ENCODE results near the gene NEK4. TPM values are rescaled to one million over a fixed set of nuclear protein-coding genes. Genes with fewer than 3 reads are reported as not detected.

The NEK4 gene
- total RNA-seq, 1 donor from 2014 or later, result 52.3 TPM

- no peaks in the 10 kb centered on the region for H3K4me1 Mint-ChIP-seq
- H3K27ac Mint-ChIP-seq (ENCODE audit: unreplicated experiment), result no peak overlapping the region
- no peaks in the 10 kb centered on the region for H3K9me3 Mint-ChIP-seq
- DNase-seq (ENCODE audit: low read depth, low spot score), result no peak
- H3K4me3 Mint-ChIP-seq, result no peak overlapping the region
- H3K27me3 Mint-ChIP-seq (ENCODE audit: low read depth), result no peaks in the 10 kb centered on the region
- no peak for TF ChIP-seq CTCF (conservative IDR thresholded peaks at IDR 0.05)
- no peaks in the 10 kb centered on the region for H3K36me3 Mint-ChIP-seq (ENCODE audit: low read depth)
Observed at GRCh38 chr3:52809149-52809548, 38.4 kb upstream of the NEK4 start.

GRCh38 chr3:52805270-52806039 is 34.7 kb upstream of the NEK4 start:
- Mint-ChIP-seq H3K9me3 (no peaks in the 10 kb centered on the region), H3K4me1 (no peaks in the 10 kb centered on the region), H3K4me3 (no peak overlapping the region), H3K27ac (ENCODE audit: unreplicated experiment) (peak overlapping the region; percentile 81), H3K36me3 (ENCODE audit: low read depth) (no peaks in the 10 kb centered on the region), H3K27me3 (ENCODE audit: low read depth) (no peaks in the 10 kb centered on the region)
- no peak for DNase-seq (ENCODE audit: low read depth, low spot score)
- TF ChIP-seq CTCF (conservative IDR thresholded peaks at IDR 0.05), result no peak

GRCh38 chr3:52801839-52802238 is 31.1 kb upstream of the NEK4 start:
- no peaks in the 10 kb centered on the region for H3K9me3 Mint-ChIP-seq
- no peaks in the 10 kb centered on the region for H3K27me3 Mint-ChIP-seq (ENCODE audit: low read depth)
- TF ChIP-seq CTCF (conservative IDR thresholded peaks at IDR 0.05), result no peak
- DNase-seq (ENCODE audit: low read depth, low spot score), result no peak
- H3K27ac Mint-ChIP-seq (ENCODE audit: unreplicated experiment), result no peak overlapping the region
- H3K4me3 Mint-ChIP-seq, result no peak overlapping the region
- H3K36me3 Mint-ChIP-seq (ENCODE audit: low read depth), result no peaks in the 10 kb centered on the region
- no peaks in the 10 kb centered on the region for H3K4me1 Mint-ChIP-seq

GRCh38 chr3:52800079-52800478 is 29.3 kb upstream of the NEK4 start:
- Mint-ChIP-seq H3K9me3 (no peaks in the 10 kb centered on the region), H3K36me3 (ENCODE audit: low read depth) (no peaks in the 10 kb centered on the region), H3K27ac (ENCODE audit: unreplicated experiment) (peak overlapping the region; percentile 35), H3K4me1 (no peaks in the 10 kb centered on the region), H3K27me3 (ENCODE audit: low read depth) (no peaks in the 10 kb centered on the region), H3K4me3 (no peak overlapping the region)
- DNase-seq (ENCODE audit: low read depth, low spot score), result no peak
- no peak for TF ChIP-seq CTCF (conservative IDR thresholded peaks at IDR 0.05)

- Mint-ChIP-seq H3K9me3 (no peaks in the 10 kb centered on the region), H3K27ac (ENCODE audit: unreplicated experiment) (no peak overlapping the region), H3K27me3 (ENCODE audit: low read depth) (no peaks in the 10 kb centered on the region), H3K4me1 (peaks cover 10% of the 10 kb centered on the region), H3K36me3 (ENCODE audit: low read depth) (no peaks in the 10 kb centered on the region), H3K4me3 (no peak overlapping the region)
- peak; percentile 61 for TF ChIP-seq CTCF (conservative IDR thresholded peaks at IDR 0.05)
- peak; percentile 18 for DNase-seq (ENCODE audit: low read depth, low spot score)
Observed at GRCh38 chr3:52798978-52799476, 28.3 kb upstream of the NEK4 start.
